Hepatocyte (in vitro differentiated cells): ENCODE results near the gene C20orf204.

ENCODE experiments used
- EZH2 ChIP-seq: fragments of 200-600 bp; sonication (generic); IDR thresholded peaks from 2 replicates; pipeline ENCODE4 v1.6.1; 2016; ENCODE audit warnings: antibody characterized with exemption, mild to moderate bottlenecking, borderline replicate concordance
- EZH2phosphoT487 ChIP-seq: fragments of 200-600 bp; sonication (generic); IDR thresholded peaks from one replicate; pipeline ENCODE4 v1.6.1; 2018; ENCODE audit warnings: antibody characterized with exemption, mild to moderate bottlenecking, low read depth, moderate library complexity; ENCODE audit not compliant: unreplicated experiment, severe bottlenecking
- TF ChIP-seq, protein P1 (sequence below): fragments of 200-600 bp; sonication (generic); IDR thresholded peaks from 2 replicates; pipeline ENCODE4 v1.5.1; 2016; ENCODE audit warnings: antibody characterized with exemption, mild to moderate bottlenecking; ENCODE audit not compliant: poor library complexity

GRCh38 chr20:64024141-64024990 lies 11.6 kb upstream of the C20orf204 start:
- TF ChIP-seq EZH2 (no peak), EZH2phosphoT487 (no peak)
- TF ChIP-seq, protein P1, sequence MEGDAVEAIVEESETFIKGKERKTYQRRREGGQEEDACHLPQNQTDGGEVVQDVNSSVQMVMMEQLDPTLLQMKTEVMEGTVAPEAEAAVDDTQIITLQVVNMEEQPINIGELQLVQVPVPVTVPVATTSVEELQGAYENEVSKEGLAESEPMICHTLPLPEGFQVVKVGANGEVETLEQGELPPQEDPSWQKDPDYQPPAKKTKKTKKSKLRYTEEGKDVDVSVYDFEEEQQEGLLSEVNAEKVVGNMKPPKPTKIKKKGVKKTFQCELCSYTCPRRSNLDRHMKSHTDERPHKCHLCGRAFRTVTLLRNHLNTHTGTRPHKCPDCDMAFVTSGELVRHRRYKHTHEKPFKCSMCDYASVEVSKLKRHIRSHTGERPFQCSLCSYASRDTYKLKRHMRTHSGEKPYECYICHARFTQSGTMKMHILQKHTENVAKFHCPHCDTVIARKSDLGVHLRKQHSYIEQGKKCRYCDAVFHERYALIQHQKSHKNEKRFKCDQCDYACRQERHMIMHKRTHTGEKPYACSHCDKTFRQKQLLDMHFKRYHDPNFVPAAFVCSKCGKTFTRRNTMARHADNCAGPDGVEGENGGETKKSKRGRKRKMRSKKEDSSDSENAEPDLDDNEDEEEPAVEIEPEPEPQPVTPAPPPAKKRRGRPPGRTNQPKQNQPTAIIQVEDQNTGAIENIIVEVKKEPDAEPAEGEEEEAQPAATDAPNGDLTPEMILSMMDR = no peak
